Measurements from ENCODE around the gene ADIPOQ.

GRCh38 chr3:186896875-186897274 lies 54.4 kb downstream of the ADIPOQ start:
- TF ChIP-seq CTCF (IDR thresholded peaks at IDR 0.05) (no peak), POLR2A (IDR thresholded peaks at IDR 0.05) (no peak)

All from Peyer's patch (tissue), 4 donors.